Activated CD4-positive, CD25-positive, alpha-beta regulatory T cell treated with anti-CD3 and anti-CD28 coated beads, Interleukin-2, amount 50 U/mL, for 16 hours (primary cell): ENCODE data around the gene TSHZ2.
"Not testable (repeated sequence)": the region's sequence is repeated elsewhere in the genome, so short reads cannot be mapped to it uniquely, and the experiment has no call there.

Experiments
- DNase-seq: peaks from one replicate; pipeline ENCODE4 v3.0.0-alpha.2; 2020; ENCODE audit warnings: low read depth, low spot score

The TSHZ2 gene

GRCh38 chr20:53502820-53503219, 530.7 kb downstream of the TSHZ2 start:
- DNase-seq = no peak

- DNase-seq = no peak
Observed at GRCh38 chr20:53503517-53503919, 531.4 kb downstream of the TSHZ2 start.

GRCh38 chr20:53504106-53504505, 531.9 kb downstream of the TSHZ2 start:
- DNase-seq = not testable (repeated sequence)

- no peak for DNase-seq
Observed at GRCh38 chr20:53510262-53510661, 538.1 kb downstream of the TSHZ2 start.

- DNase-seq = no peak
Observed at GRCh38 chr20:53510704-53511103, 538.5 kb downstream of the TSHZ2 start.

- DNase-seq = no peak
Observed at GRCh38 chr20:53512076-53512475, 539.9 kb downstream of the TSHZ2 start.

GRCh38 chr20:53513168-53513488, 541.0 kb downstream of the TSHZ2 start:
- no peak for DNase-seq

- no peak for DNase-seq
Observed at GRCh38 chr20:53513489-53514298, 541.5 kb downstream of the TSHZ2 start.

GRCh38 chr20:53515749-53516148, 543.6 kb downstream of the TSHZ2 start:
- no peak for DNase-seq

- no peak for DNase-seq
Observed at GRCh38 chr20:53517146-53517545, 545.0 kb downstream of the TSHZ2 start.

- not testable (repeated sequence) for DNase-seq
Observed at GRCh38 chr20:53521421-53521820, 549.3 kb downstream of the TSHZ2 start.

GRCh38 chr20:53522026-53522425, 549.9 kb downstream of the TSHZ2 start:
- no peak for DNase-seq

GRCh38 chr20:53522696-53523095, 550.5 kb downstream of the TSHZ2 start:
- DNase-seq = no peak

GRCh38 chr20:53523615-53524014, 551.5 kb downstream of the TSHZ2 start:
- not testable (repeated sequence) for DNase-seq

GRCh38 chr20:53524589-53525312, 552.6 kb downstream of the TSHZ2 start:
- DNase-seq = no peak

GRCh38 chr20:53527196-53527595, 555.0 kb downstream of the TSHZ2 start:
- DNase-seq = no peak

- DNase-seq = no peak
Observed at GRCh38 chr20:53529658-53530057, 557.5 kb downstream of the TSHZ2 start.

- DNase-seq = no peak
Observed at GRCh38 chr20:53530440-53530839, 558.3 kb downstream of the TSHZ2 start.

GRCh38 chr20:53532654-53533312, 560.6 kb downstream of the TSHZ2 start:
- not testable (repeated sequence) for DNase-seq

GRCh38 chr20:53533500-53533899, 561.3 kb downstream of the TSHZ2 start:
- DNase-seq = no peak

- no peak for DNase-seq
Observed at GRCh38 chr20:53534037-53534436, 561.9 kb downstream of the TSHZ2 start.

- DNase-seq = no peak
Observed at GRCh38 chr20:53535878-53536277, 563.7 kb downstream of the TSHZ2 start.

- not testable (repeated sequence) for DNase-seq
Observed at GRCh38 chr20:53536382-53536781, 564.2 kb downstream of the TSHZ2 start.
